Esophagus squamous epithelium (tissue), 5 donors: Measurements from ENCODE around the gene CALHM1. TPM values are rescaled to one million over a fixed set of nuclear protein-coding genes. Genes with fewer than 3 reads are reported as not detected.

Experiments
- DNase-seq: peaks from one replicate; lab custom pipeline; 2025; lab: John Stamatoyannopoulos, UW
- H3K27ac ChIP-seq, 4 donors: fragments of 200-600 bp; sonication (generic); one replicate each; pipeline ENCODE4 v1.5.1; 2016 to 2019; ENCODE audit warnings: mild to moderate bottlenecking in 1 of 4
- H3K27me3 ChIP-seq, 4 donors: fragments of 200-600 bp; sonication (generic); 1 replicate in 3 of 4; 2 replicates in 1 of 4; pipeline versions ENCODE4 v1.5.1 to v1.6.0; 2017 to 2021; ENCODE audit warnings: antibody characterized with exemption in 1 of 4
- H3K36me3 ChIP-seq, 3 donors: fragments of 200-600 bp; sonication (generic); one replicate each; pipeline ENCODE4 v1.5.1; 2016 to 2019
- H3K4me1 ChIP-seq, 3 donors: fragments of 200-600 bp; sonication (generic); one replicate each; pipeline ENCODE4 v1.5.1; 2017 to 2019
- H3K4me3 ChIP-seq, 4 donors: fragments of 200-600 bp; sonication (generic); 1 replicate in 3 of 4; 2 replicates in 1 of 4; pipeline ENCODE4 v1.5.1; 2016 to 2019; ENCODE audit warnings: mild to moderate bottlenecking in 2 of 4, moderate library complexity in 1 of 4
- H3K9me3 ChIP-seq, 3 donors: fragments of 200-600 bp; sonication (generic); one replicate each; pipeline ENCODE4 v1.5.1; 2016 to 2019
- CTCF ChIP-seq, 6 experiments: fragments of 450-650 bp in 4 of 6; fragments of 200-600 bp in 2 of 6; sonication (generic) in 2 of 6; IDR thresholded peaks; one replicate each; pipeline ENCODE4 v1.5.1; 2016 to 2019; ENCODE audit warnings: antibody characterized with exemption in 6 of 6, mild to moderate bottlenecking in 4 of 6, moderate library complexity in 4 of 6
- POLR2A ChIP-seq, 4 donors: fragments of 450-650 bp; IDR thresholded peaks; one replicate each; pipeline ENCODE4 v1.6.1; 2017; ENCODE audit warnings: antibody characterized with exemption in 4 of 4, mild to moderate bottlenecking in 4 of 4, moderate library complexity in 3 of 4
- whole genome bisulfite sequencing, 2 donors: methylation state at CpG; one replicate each; pipeline ENCODE4 v1.1.5; 2018; 5-methylcytosine and 5-hydroxymethylcytosine counted together
- intact Hi-C: fragments of 100-400 bp; cut with DNase I; formaldehyde crosslinking; loops from one replicate; pipeline ENCODE4 v1.15.0; 2022
- total RNA-seq, 4 donors: library from RNA; depleted of rRNA; stranded (reverse); fragments of >200 nt; gene quantifications; one replicate each; pipeline ENCODE4 v1.1.0, GENCODE V29; 2016
- donor health status: DM: yes; HTN: yes; CAD: no.

The CALHM1 gene
- total RNA-seq, 4 donors from 2014 or later = not detected

DNA sequence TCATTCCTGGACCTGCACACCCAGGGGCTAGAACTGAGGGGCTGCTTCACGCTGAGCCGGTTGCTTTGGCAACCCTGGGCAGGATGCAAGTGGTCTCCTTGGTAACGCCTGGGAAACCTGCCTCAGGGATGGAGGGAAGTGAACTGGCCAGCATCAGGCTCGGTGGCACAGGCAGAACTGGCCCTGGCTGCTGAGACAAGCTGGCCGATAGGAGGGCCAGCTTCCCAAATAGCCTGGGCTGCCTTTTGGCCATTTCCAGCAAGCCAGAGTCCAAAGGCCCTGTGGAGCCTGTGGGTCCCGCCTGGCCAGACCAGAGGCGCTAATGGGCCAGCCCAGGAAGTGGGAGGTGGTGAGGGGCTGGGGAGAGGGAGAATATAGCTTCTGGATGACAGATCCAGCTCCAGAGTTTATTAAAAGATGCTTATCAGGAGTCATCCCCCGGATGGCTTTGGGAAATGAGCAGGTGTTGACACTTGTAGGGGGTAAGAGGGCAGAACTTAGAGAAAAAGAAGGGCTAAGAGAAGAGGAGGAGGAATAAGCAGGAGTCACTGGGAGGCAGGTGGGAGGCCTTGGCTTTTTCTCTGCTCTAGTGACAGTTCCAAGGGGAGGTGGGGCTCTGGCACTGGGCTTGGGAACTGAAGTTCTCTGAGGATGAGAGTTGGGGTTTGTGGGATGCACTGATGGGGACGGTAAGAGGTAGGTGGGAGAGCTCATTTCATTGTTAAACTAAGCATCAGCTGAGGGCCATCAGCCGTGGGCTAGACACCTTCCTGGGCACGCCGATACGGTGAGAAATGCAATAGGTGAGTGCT is 44.4 kb upstream of the CALHM1 start:
- WGBS, 2 donors = 78 to 91% methylated on average over 7 to 8 of the region's 13 CpGs
- no peak overlapping the region for H3K27ac ChIP-seq
- H3K4me3 ChIP-seq = no peak overlapping the region
- DNase-seq = no peak
- TF ChIP-seq CTCF (IDR thresholded peaks at IDR 0.05) (no peak), POLR2A (IDR thresholded peaks at IDR 0.05) (no peak)
- intact Hi-C loops = no loop called here
- no peaks in the 10 kb centered on the region for H3K4me1 ChIP-seq
- H3K9me3 ChIP-seq = no peaks in the 10 kb centered on the region
- peaks cover 0 to 60% (median 0%) of the 10 kb centered on the region in 4 donors for H3K27me3 ChIP-seq
- no peaks in the 10 kb centered on the region for H3K36me3 ChIP-seq

- WGBS, 2 donors = 84 to 93% methylated on average over 2 of the region's 3 CpGs
- Histone ChIP-seq H3K4me3 (no peak overlapping the region), H3K36me3 (no peaks in the 10 kb centered on the region), H3K9me3 (no peaks in the 10 kb centered on the region), H3K27ac (no peak overlapping the region), H3K27me3 (peaks cover 0 to 65% (median 0%) of the 10 kb centered on the region in 4 donors), H3K4me1 (no peaks in the 10 kb centered on the region)
- intact Hi-C loops = no loop called here
- no peak for DNase-seq
- TF ChIP-seq POLR2A (IDR thresholded peaks at IDR 0.05) (no peak), CTCF (IDR thresholded peaks at IDR 0.05) (no peak)
Observed at GRCh38 chr10:103501186-103501585, 42.5 kb upstream of the CALHM1 start.

DNA sequence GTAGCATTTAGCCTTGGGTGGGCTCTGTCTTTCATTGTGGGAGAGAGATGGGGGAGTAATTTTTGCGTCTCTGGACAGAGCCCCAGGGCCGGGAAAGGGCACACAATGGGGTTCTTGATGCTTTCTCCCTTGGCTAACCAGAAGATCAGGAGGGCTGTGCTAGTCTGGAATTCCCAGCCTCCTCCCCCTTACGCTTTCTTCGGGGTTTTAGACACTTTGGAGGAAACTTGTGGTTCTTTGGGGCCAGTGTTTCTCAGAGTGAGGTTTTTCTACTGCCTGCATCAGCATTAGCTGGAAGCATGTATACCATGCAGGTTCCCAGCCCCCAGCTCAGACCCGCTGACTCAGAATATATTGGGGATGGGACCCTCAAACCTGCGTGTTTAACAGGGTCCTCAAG is 41.8 kb upstream of the CALHM1 start:
- Histone ChIP-seq H3K27me3 (peaks cover 0 to 67% (median 0%) of the 10 kb centered on the region in 4 donors), H3K9me3 (no peaks in the 10 kb centered on the region), H3K4me1 (no peaks in the 10 kb centered on the region), H3K4me3 (no peak overlapping the region), H3K36me3 (no peaks in the 10 kb centered on the region), H3K27ac (no peak overlapping the region)
- no peak for DNase-seq
- intact Hi-C loops = no loop called here
- 49 to 73% methylated on average over 4 to 5 of the region's 6 CpGs for WGBS, 2 donors
- TF ChIP-seq CTCF (IDR thresholded peaks at IDR 0.05) = no peak
- TF ChIP-seq POLR2A (IDR thresholded peaks at IDR 0.05) = no peak

GRCh38 chr10:103499881-103500280 is 41.2 kb upstream of the CALHM1 start:
- Histone ChIP-seq H3K27me3 (peaks cover 0 to 73% (median under 1%) of the 10 kb centered on the region in 4 donors), H3K36me3 (no peaks in the 10 kb centered on the region), H3K4me1 (no peaks in the 10 kb centered on the region), H3K27ac (no peak overlapping the region), H3K4me3 (no peak overlapping the region), H3K9me3 (no peaks in the 10 kb centered on the region)
- intact Hi-C loops = no loop called here
- no peak for DNase-seq
- 61 to 65% methylated on average over 7 of the region's 7 CpGs for WGBS, 2 donors
- TF ChIP-seq CTCF (IDR thresholded peaks at IDR 0.05) = no peak
- TF ChIP-seq POLR2A (IDR thresholded peaks at IDR 0.05) = no peak

- TF ChIP-seq CTCF (IDR thresholded peaks at IDR 0.05) = no peak
- TF ChIP-seq POLR2A (IDR thresholded peaks at IDR 0.05) = no peak
- Histone ChIP-seq H3K27me3 (peaks cover 0 to 81% (median 5%) of the 10 kb centered on the region in 4 donors), H3K4me3 (no peak overlapping the region), H3K27ac (no peak overlapping the region), H3K4me1 (peaks cover 5 to 7% (median 5%) of the 10 kb centered on the region in 3 donors), H3K9me3 (no peaks in the 10 kb centered on the region), H3K36me3 (no peaks in the 10 kb centered on the region)
- WGBS, 2 donors = 51 to 71% methylated on average over 5 of the region's 5 CpGs
- no peak for DNase-seq
- intact Hi-C loops = no loop called here
Observed at GRCh38 chr10:103498936-103499638, 40.4 kb upstream of the CALHM1 start.
